ENCODE data around the gene CATSPER4.
A peak's percentile ranks its signal among the peaks of the same experiment; 100 is the strongest.

The CATSPER4 gene

GRCh38 chr1:26164861-26165842 is 25.2 kb upstream of the CATSPER4 start:
- DNase-seq (ENCODE audit: low spot score): no peak
- in situ Hi-C loops (cut with MboI; ENCODE audit: low sequenced_read_pairs, unreplicated experiment): no loop called here
- TF ChIP-seq, protein P1, sequence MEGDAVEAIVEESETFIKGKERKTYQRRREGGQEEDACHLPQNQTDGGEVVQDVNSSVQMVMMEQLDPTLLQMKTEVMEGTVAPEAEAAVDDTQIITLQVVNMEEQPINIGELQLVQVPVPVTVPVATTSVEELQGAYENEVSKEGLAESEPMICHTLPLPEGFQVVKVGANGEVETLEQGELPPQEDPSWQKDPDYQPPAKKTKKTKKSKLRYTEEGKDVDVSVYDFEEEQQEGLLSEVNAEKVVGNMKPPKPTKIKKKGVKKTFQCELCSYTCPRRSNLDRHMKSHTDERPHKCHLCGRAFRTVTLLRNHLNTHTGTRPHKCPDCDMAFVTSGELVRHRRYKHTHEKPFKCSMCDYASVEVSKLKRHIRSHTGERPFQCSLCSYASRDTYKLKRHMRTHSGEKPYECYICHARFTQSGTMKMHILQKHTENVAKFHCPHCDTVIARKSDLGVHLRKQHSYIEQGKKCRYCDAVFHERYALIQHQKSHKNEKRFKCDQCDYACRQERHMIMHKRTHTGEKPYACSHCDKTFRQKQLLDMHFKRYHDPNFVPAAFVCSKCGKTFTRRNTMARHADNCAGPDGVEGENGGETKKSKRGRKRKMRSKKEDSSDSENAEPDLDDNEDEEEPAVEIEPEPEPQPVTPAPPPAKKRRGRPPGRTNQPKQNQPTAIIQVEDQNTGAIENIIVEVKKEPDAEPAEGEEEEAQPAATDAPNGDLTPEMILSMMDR (IDR thresholded peaks at IDR 0.05; ENCODE audit: borderline replicate concordance, control extremely low read depth, extremely low read depth, insufficient read depth, missing control alignments): no peak

DNA sequence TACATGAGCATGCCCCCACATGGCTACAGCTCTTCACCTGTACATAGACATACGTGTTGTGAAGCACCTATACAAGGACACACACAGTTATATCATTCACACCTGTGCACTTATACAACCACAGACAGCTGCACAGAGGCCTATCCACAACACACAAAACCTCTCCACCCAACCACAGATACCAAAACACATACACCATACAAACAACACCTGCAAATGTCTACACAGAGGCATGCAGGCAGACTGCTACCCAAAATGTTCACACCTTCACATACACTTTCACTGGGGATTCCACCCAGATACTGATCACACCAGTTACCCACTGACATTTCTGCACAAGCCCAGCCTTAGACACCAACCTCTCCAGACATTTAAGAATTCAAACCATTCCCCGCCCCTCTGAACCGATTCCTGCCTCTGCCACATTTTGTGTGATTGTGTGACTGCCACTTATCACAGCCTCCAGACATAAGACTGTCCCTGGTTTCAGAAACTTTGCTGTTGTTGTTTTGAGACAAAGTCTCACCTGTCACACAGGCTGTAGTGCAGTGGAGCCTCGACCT is 23.6 kb upstream of the CATSPER4 start:
- in situ Hi-C loops (cut with MboI; ENCODE audit: low sequenced_read_pairs, unreplicated experiment): no loop called here
- DNase-seq (ENCODE audit: low spot score): no peak
- TF ChIP-seq, protein P1 (IDR thresholded peaks at IDR 0.05; ENCODE audit: borderline replicate concordance, control extremely low read depth, extremely low read depth, insufficient read depth, missing control alignments): no peak

GRCh38 chr1:26168410-26169197 is 21.8 kb upstream of the CATSPER4 start, which contains the start of gene C1orf232:
C1orf232 (minus strand) TSS chr1:26168963; CDS start chr1:26168499, 464 bp downstream.
- no peak for DNase-seq (ENCODE audit: low spot score)
- in situ Hi-C loops (cut with MboI; ENCODE audit: low sequenced_read_pairs, unreplicated experiment): no loop called here
- TF ChIP-seq, protein P1 (IDR thresholded peaks at IDR 0.05; ENCODE audit: borderline replicate concordance, control extremely low read depth, extremely low read depth, insufficient read depth, missing control alignments): no peak

DNA sequence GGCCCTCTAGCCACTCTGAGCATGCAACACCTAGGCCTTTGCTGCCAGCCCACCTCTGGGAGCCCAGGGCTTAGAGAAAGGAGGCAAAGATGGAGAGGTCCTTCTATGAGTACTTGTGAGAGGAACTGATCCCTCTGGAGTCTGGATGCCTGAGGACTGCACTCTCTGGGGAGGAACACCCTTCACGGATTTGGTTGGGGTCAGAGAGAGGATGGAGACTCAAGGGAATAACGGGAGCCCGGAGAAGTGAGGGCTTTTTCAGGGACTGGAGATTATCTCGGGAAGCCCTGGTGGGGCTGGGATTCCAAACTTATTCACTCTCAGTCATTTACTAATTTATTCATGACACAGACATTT is 21.2 kb upstream of the CATSPER4 start:
- TF ChIP-seq, protein P1 (IDR thresholded peaks at IDR 0.05; ENCODE audit: borderline replicate concordance, control extremely low read depth, extremely low read depth, insufficient read depth, missing control alignments): no peak
- no peak for DNase-seq (ENCODE audit: low spot score)
- in situ Hi-C loops (cut with MboI; ENCODE audit: low sequenced_read_pairs, unreplicated experiment): no loop called here

GRCh38 chr1:26169669-26170471 is 20.5 kb upstream of the CATSPER4 start, which contains the start of gene ZNF593:
ZNF593 (plus strand) TSS chr1:26169908; CDS start chr1:26169984, 76 bp downstream.
- DNase-seq (ENCODE audit: low spot score): peak; percentile 100
- in situ Hi-C loops (cut with MboI; ENCODE audit: low sequenced_read_pairs, unreplicated experiment): no loop called here
- TF ChIP-seq, protein P1 (IDR thresholded peaks at IDR 0.05; ENCODE audit: borderline replicate concordance, control extremely low read depth, extremely low read depth, insufficient read depth, missing control alignments): peak; percentile 97

Data from GM13976 (cell line).